Glutamatergic neuron (in vitro differentiated cells): ENCODE data around the gene MSI2. TPM values are rescaled to one million over a fixed set of nuclear protein-coding genes. Genes with fewer than 3 reads are reported as not detected.
A peak's percentile ranks its signal among the peaks of the same experiment; 100 is the strongest.

Source experiments
- DNase-seq: peaks from one replicate; pipeline ENCODE4 v3.0.0; 2022
- H3K27ac Mint-ChIP-seq: one replicate; pipeline ENCODE4 v1.8.0; 2020; ENCODE audit warnings: mild to moderate bottlenecking, mixed read lengths, inconsistent platforms; ENCODE audit not compliant: unreplicated experiment
- H3K27me3 Mint-ChIP-seq: one replicate; pipeline ENCODE4 v1.8.0; 2020; ENCODE audit warnings: mild to moderate bottlenecking, moderate library complexity, mixed read lengths, inconsistent platforms; ENCODE audit not compliant: unreplicated experiment
- H3K36me3 Mint-ChIP-seq: one replicate; pipeline ENCODE4 v1.8.0; 2020; ENCODE audit warnings: mild to moderate bottlenecking, mixed read lengths, inconsistent platforms; ENCODE audit not compliant: unreplicated experiment
- H3K4me1 Mint-ChIP-seq: one replicate; pipeline ENCODE4 v1.8.0; 2020; ENCODE audit warnings: mild to moderate bottlenecking, low read depth, mixed read lengths, inconsistent platforms; ENCODE audit not compliant: unreplicated experiment
- H3K4me3 Mint-ChIP-seq: one replicate; pipeline ENCODE4 v1.8.0; 2020; ENCODE audit warnings: mild to moderate bottlenecking, mixed read lengths, inconsistent platforms; ENCODE audit not compliant: unreplicated experiment
- H3K9me3 Mint-ChIP-seq: one replicate; pipeline ENCODE4 v1.8.0; 2020; ENCODE audit warnings: mild to moderate bottlenecking, moderate library complexity, mixed read lengths, inconsistent platforms; ENCODE audit not compliant: unreplicated experiment
- total RNA-seq: library from RNA; stranded (reverse); fragmentation: NEBNext Ultra II Directional; extraction: Animal tissue kit (Norgen Biotek cat#: 25700); gene quantifications from one replicate; pipeline ENCODE4 v1.2.1, GENCODE V29; 2021; ENCODE audit not compliant: unreplicated experiment
- TF ChIP-seq, protein P1 (sequence below): fragments of 200-600 bp; sonication (generic); IDR thresholded peaks from one replicate; pipeline ENCODE4 v1.5.0; 2021; ENCODE audit not compliant: partially characterized antibody, unreplicated experiment

The MSI2 gene
- total RNA-seq, 1 donor from 2014 or later = 141 TPM

DNA sequence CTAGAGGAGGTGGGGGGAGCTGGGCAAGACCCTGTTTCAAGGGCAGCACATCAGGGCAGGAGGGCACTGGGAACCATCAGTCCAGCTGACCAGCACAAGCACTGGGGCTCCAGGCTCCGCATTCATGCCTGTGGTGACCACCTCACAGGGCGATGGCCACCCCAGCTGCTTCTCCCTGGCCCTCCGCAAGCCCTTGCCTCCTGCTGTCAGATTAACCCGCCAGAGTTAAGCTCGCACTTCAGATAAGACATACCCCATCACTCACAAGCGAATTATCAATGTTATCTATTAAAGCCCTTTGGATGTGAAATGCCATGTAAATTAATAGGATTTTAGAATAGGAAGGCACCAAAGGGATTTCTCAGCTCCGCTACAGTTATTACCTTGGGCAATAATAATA, 383.8 kb downstream of the MSI2 start:
- no peak overlapping the region for H3K27ac Mint-ChIP-seq
- TF ChIP-seq, protein P1, sequence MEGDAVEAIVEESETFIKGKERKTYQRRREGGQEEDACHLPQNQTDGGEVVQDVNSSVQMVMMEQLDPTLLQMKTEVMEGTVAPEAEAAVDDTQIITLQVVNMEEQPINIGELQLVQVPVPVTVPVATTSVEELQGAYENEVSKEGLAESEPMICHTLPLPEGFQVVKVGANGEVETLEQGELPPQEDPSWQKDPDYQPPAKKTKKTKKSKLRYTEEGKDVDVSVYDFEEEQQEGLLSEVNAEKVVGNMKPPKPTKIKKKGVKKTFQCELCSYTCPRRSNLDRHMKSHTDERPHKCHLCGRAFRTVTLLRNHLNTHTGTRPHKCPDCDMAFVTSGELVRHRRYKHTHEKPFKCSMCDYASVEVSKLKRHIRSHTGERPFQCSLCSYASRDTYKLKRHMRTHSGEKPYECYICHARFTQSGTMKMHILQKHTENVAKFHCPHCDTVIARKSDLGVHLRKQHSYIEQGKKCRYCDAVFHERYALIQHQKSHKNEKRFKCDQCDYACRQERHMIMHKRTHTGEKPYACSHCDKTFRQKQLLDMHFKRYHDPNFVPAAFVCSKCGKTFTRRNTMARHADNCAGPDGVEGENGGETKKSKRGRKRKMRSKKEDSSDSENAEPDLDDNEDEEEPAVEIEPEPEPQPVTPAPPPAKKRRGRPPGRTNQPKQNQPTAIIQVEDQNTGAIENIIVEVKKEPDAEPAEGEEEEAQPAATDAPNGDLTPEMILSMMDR = no peak
- peaks cover 60% of the 10 kb centered on the region for H3K4me1 Mint-ChIP-seq
- no peak for DNase-seq
- peaks cover 8% of the 10 kb centered on the region for H3K9me3 Mint-ChIP-seq
- peaks cover 12% of the 10 kb centered on the region for H3K27me3 Mint-ChIP-seq
- H3K36me3 Mint-ChIP-seq = no peaks in the 10 kb centered on the region
- no peak overlapping the region for H3K4me3 Mint-ChIP-seq

DNA sequence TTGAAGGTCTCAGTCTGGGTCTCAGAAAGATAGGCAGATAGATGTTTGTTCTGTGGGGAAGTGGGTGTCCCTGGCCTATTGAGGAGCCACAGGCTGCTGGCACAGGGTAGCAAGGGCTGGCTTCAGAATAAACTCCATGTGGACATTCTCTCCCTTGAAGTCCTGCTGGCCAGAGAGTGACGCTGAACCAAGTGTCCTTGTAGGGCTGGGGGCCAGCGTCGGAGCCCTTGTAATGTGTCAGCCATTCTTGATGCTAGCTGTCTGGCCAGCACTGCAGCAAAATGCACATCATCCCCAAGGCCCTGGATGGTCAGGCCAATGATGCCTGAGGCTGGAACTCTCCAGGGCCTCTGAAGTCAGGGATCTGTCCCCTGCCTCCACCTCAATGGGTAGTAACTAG, 385.4 kb downstream of the MSI2 start:
- H3K27ac Mint-ChIP-seq = peak overlapping the region; percentile 44
- H3K27me3 Mint-ChIP-seq = peaks cover 12% of the 10 kb centered on the region
- no peak overlapping the region for H3K4me3 Mint-ChIP-seq
- TF ChIP-seq, protein P1 = no peak
- H3K36me3 Mint-ChIP-seq = no peaks in the 10 kb centered on the region
- peaks cover 6% of the 10 kb centered on the region for H3K9me3 Mint-ChIP-seq
- peaks cover 50% of the 10 kb centered on the region for H3K4me1 Mint-ChIP-seq
- DNase-seq = no peak

DNA sequence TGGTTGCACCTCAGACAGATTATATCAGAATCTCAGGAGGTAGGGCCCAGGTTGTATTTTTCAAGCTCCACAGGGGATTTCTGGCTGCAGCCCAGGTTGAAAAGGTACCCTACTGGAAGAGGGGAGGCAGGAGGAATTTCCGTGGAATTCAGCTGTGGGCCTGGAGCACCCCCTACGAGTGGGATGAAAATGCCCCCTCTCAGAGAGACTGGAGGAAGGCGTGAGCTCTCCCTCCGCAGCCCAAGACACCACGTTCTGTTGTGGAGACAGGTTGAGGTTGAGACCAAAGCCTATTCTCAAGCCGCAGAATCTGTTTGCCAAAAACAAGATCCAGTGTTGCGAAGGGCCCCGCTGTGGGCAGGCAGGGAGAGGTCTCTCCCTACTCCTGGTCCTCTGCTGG, 386.7 kb downstream of the MSI2 start:
- Mint-ChIP-seq H3K27me3 (peaks cover 12% of the 10 kb centered on the region), H3K9me3 (peaks cover 6% of the 10 kb centered on the region), H3K36me3 (no peaks in the 10 kb centered on the region), H3K4me3 (no peak overlapping the region), H3K4me1 (peaks cover 37% of the 10 kb centered on the region), H3K27ac (peak overlapping the region; percentile 59)
- no peak for DNase-seq
- TF ChIP-seq, protein P1 = no peak

GRCh38 chr17:57644326-57644725, 388.0 kb downstream of the MSI2 start:
- DNase-seq = no peak
- Mint-ChIP-seq H3K27ac (peak overlapping the region; percentile 84), H3K4me3 (peak overlapping the region; percentile 11)

GRCh38 chr17:57645950-57646665, 389.8 kb downstream of the MSI2 start:
- Mint-ChIP-seq H3K27me3 (peaks cover 12% of the 10 kb centered on the region), H3K9me3 (peaks cover 5% of the 10 kb centered on the region), H3K4me1 (peaks cover 33% of the 10 kb centered on the region), H3K27ac (no peak overlapping the region), H3K4me3 (no peak overlapping the region), H3K36me3 (no peaks in the 10 kb centered on the region)
- TF ChIP-seq, protein P1 = no peak
- no peak for DNase-seq

More at GRCh38 chr17:57644326-57644725, 388.0 kb downstream of the MSI2 start:
- H3K9me3 Mint-ChIP-seq = peaks cover 6% of the 10 kb centered on the region
- H3K36me3 Mint-ChIP-seq = no peaks in the 10 kb centered on the region
- TF ChIP-seq, protein P1 = no peak
- H3K27me3 Mint-ChIP-seq = peaks cover 8% of the 10 kb centered on the region
- H3K4me1 Mint-ChIP-seq = peaks cover 29% of the 10 kb centered on the region
